Endothelial cell of umbilical vein (primary cell): ENCODE data around the gene UBQLN2. TPM values are rescaled to one million over a fixed set of nuclear protein-coding genes. Genes with fewer than 3 reads are reported as not detected.

ENCODE experiments used
- BruUV-seq: library from RNA; stranded (reverse); fragments of 400-500 nt; replicated peaks from 2 replicates; lab custom pipeline; 2021; lab: Mats Ljungman, UMichigan
- CTCF ChIA-PET: fragments of 300-600, 350-600 bp; sonication (Branson Sonifier 250); formaldehyde crosslinking; loops from one replicate; lab custom pipeline; 2021; ENCODE audit warnings: antibody characterized with exemption, inconsistent platforms; lab: Charles Lee
- POLR2A ChIA-PET: fragments of 300-600, 350-600 bp; sonication (Branson Sonifier 250); formaldehyde crosslinking; loops from one replicate; lab custom pipeline; 2021; ENCODE audit warnings: antibody characterized with exemption, inconsistent platforms; lab: Charles Lee
- DNase-seq: peaks from one replicate; pipeline ENCODE4 v3.0.0-alpha.2; 2011; ENCODE audit warnings: low read depth, low spot score
- FAIRE-seq: peaks from 2 replicates; lab custom pipeline; 2011; peaks lifted over from hg19 to GRCh38; lab: Jason Lieb, UNC
- H2AFZ ChIP-seq: 2 replicates; pipeline ENCODE4 v1.6.0; 2012; ENCODE audit warnings: low read depth, low read length, control low read depth, inconsistent platforms
- H3K27ac ChIP-seq: 2 replicates; pipeline ENCODE4 v1.5.1; 2011; ENCODE audit warnings: low read depth, mild to moderate bottlenecking, control low read depth, low read length, moderate library complexity; ENCODE audit not compliant: insufficient read depth
- H3K27me3 ChIP-seq, 2 experiments: 2 replicates each; pipeline versions ENCODE4 v1.6.0 to v1.6.1; 2011; ENCODE audit warnings: low read length in 2 of 2, mixed read lengths in 1 of 2; ENCODE audit not compliant: control insufficient read depth in 2 of 2, insufficient read depth in 2 of 2
- H3K36me3 ChIP-seq, 2 experiments: 2 replicates in 1 of 2; 3 replicates in 1 of 2; pipeline ENCODE4 v1.5.1; 2011; ENCODE audit warnings: low read length in 2 of 2, mild to moderate bottlenecking in 1 of 2, moderate library complexity in 1 of 2; ENCODE audit not compliant: control insufficient read depth in 2 of 2, insufficient read depth in 2 of 2; ENCODE audit errors: extremely low read depth in 1 of 2
- H3K4me1 ChIP-seq: 3 replicates; pipeline ENCODE4 v1.5.1; 2011; ENCODE audit warnings: mild to moderate bottlenecking, low read length; ENCODE audit not compliant: control insufficient read depth, insufficient read depth; ENCODE audit errors: extremely low read depth
- H3K4me2 ChIP-seq: 2 replicates; pipeline ENCODE4 v1.6.1; 2011; ENCODE audit warnings: low read length, control low read depth, mixed read lengths; ENCODE audit not compliant: insufficient read depth
- H3K4me3 ChIP-seq, 3 experiments: fragments of 200-600 bp in 1 of 3; sonication (generic), shearing (Covaris generic) in 1 of 3; replicated peaks in 1 of 3; 2 replicates each; pipeline ENCODE4 v1.5.1; 2011 to 2016; ENCODE audit warnings: control low read depth in 3 of 3, low read length in 3 of 3, mild to moderate bottlenecking in 2 of 3, inconsistent platforms in 1 of 3, low read depth in 1 of 3, moderate library complexity in 1 of 3; ENCODE audit not compliant: insufficient read depth in 1 of 3
- H3K79me2 ChIP-seq: 2 replicates; pipeline ENCODE4 v1.6.0; 2012; ENCODE audit warnings: low read length, inconsistent platforms; ENCODE audit not compliant: control insufficient read depth, insufficient read depth
- H3K9ac ChIP-seq: replicated peaks from 2 replicates; pipeline ENCODE3; 2011; ENCODE audit warnings: low read length, control low read depth; ENCODE audit not compliant: insufficient read depth; ENCODE audit errors: extremely low read depth
- H3K9me1 ChIP-seq: replicated peaks from 3 replicates; pipeline ENCODE4 v1.6.0; 2011; ENCODE audit warnings: mild to moderate bottlenecking, low read length; ENCODE audit not compliant: control insufficient read depth, insufficient read depth; ENCODE audit errors: extremely low read depth
- H3K9me3 ChIP-seq: replicated peaks from 2 replicates; pipeline ENCODE4 v1.5.1; 2012; ENCODE audit warnings: low read length, inconsistent platforms; ENCODE audit not compliant: control insufficient read depth, insufficient read depth
- H4K20me1 ChIP-seq: replicated peaks from 2 replicates; pipeline ENCODE3; 2011; ENCODE audit warnings: mild to moderate bottlenecking, low read length; ENCODE audit not compliant: control insufficient read depth, insufficient read depth; ENCODE audit errors: extremely low read depth
- EZH2 ChIP-seq: IDR thresholded peaks from 2 replicates; pipeline ENCODE4 v1.6.1; 2012; ENCODE audit warnings: borderline replicate concordance, low read depth, mild to moderate bottlenecking, moderate library complexity, low read length, inconsistent platforms; ENCODE audit not compliant: severe bottlenecking
- FOS ChIP-seq: IDR thresholded peaks from 2 replicates; pipeline ENCODE4 v1.6.1; 2011; ENCODE audit warnings: mild to moderate bottlenecking, low read length, moderate library complexity, borderline replicate concordance; ENCODE audit not compliant: insufficient read depth
- JUN ChIP-seq: IDR thresholded peaks from 2 replicates; pipeline ENCODE4 v1.6.1; 2011; ENCODE audit warnings: borderline replicate concordance, low read depth; ENCODE audit not compliant: insufficient read length, insufficient read depth
- MYC ChIP-seq: IDR thresholded peaks from one replicate; pipeline ENCODE4 v1.6.1; 2011; ENCODE audit warnings: mild to moderate bottlenecking, low read depth, low read length
- POLR2A ChIP-seq: IDR thresholded peaks from 2 replicates; pipeline ENCODE4 v1.6.1; 2012; ENCODE audit warnings: low read depth, mild to moderate bottlenecking, control low read depth, low read length
- POLR2AphosphoS5 ChIP-seq: IDR thresholded peaks from 2 replicates; pipeline ENCODE4 v1.6.1; 2012; ENCODE audit warnings: low read depth, mild to moderate bottlenecking, control low read depth, low read length, moderate library complexity; ENCODE audit not compliant: insufficient read depth
- dilution Hi-C: fragments of 300-500 bp; cut with MboI; formaldehyde crosslinking; loops from one replicate; pipeline ENCODE4 v1.15.0; 2019; ENCODE audit warnings: low sequenced_read_pairs; ENCODE audit not compliant: extremely low pct_ligation_motif_present
- intact Hi-C: fragments of 100-400 bp; cut with micrococcal nuclease; formaldehyde crosslinking; loops from one replicate; pipeline ENCODE4 v1.10.0; 2022
- polyA plus RNA-seq, 4 experiments: library from polyadenylated mRNA; depleted of rRNA in 3 of 4; stranded (reverse) in 3 of 4; unstranded in 1 of 4; fragments of >200 nt; gene quantifications; 2 replicates each; pipeline versions ENCODE4 v1.2.1 to v1.2.3, GENCODE V29; 2011 to 2012; ENCODE audit warnings: missing spikeins in 1 of 4
- total RNA-seq: library from RNA; stranded (reverse); gene quantifications from 2 replicates; pipeline ENCODE4 v1.2.3, GENCODE V29; 2021
- TF ChIP-seq, protein P1 (sequence below): IDR thresholded peaks from 2 replicates; pipeline ENCODE4 v1.6.1; 2011; ENCODE audit not compliant: insufficient read depth, insufficient read length

Gene UBQLN2
- total and polyA plus RNA-seq, 2 donors (not counting 3 experiments of a cell fraction or from before 2014, with no cell fraction given), result 17.1 to 25.3 TPM

GRCh38 chrX:56574861-56575260 is 11.4 kb downstream of the UBQLN2 start:
- intact Hi-C loops (no loop called here), dilution Hi-C loops (no loop called here)
- no peaks in the 10 kb centered on the region for H3K79me2 ChIP-seq
- TF ChIP-seq MYC, result no peak
- H3K9me3 ChIP-seq, result no peaks in the 10 kb centered on the region
- no peak overlapping the region for H3K9ac ChIP-seq
- no peaks in the 10 kb centered on the region for H3K4me1 ChIP-seq
- H3K4me2 ChIP-seq, result no peak overlapping the region
- ChIA-PET POLR2A (no interaction called here), CTCF (no interaction called here)
- no peaks in the 10 kb centered on the region for H3K27me3 ChIP-seq
- no peak for FAIRE-seq
- H3K27ac ChIP-seq, result no peak overlapping the region
- BruUV-seq, result no TSS peak
- H3K36me3 ChIP-seq, result no peaks in the 10 kb centered on the region
- no peak overlapping the region for H3K4me3 ChIP-seq
- H3K9me1 ChIP-seq, result no peaks in the 10 kb centered on the region
- no peak for DNase-seq
- no peak overlapping the region for H2AFZ ChIP-seq
- H4K20me1 ChIP-seq, result no peaks in the 10 kb centered on the region

- TF ChIP-seq POLR2AphosphoS5, result no peak
- TF ChIP-seq FOS, result no peak
- TF ChIP-seq POLR2A, result no peak
- TF ChIP-seq MYC, result no peak
- TF ChIP-seq EZH2, result no peak
- no peak for TF ChIP-seq JUN
- TF ChIP-seq, protein P1, sequence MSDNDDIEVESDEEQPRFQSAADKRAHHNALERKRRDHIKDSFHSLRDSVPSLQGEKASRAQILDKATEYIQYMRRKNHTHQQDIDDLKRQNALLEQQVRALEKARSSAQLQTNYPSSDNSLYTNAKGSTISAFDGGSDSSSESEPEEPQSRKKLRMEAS, result no peak
- no peaks in the 10 kb centered on the region for H3K4me1 ChIP-seq
- POLR2A ChIA-PET, result no interaction called here
- H3K9me1 ChIP-seq, result no peaks in the 10 kb centered on the region
- H3K27ac ChIP-seq, result no peak overlapping the region
- no peaks in the 10 kb centered on the region for H3K79me2 ChIP-seq
- H3K4me2 ChIP-seq, result no peak overlapping the region
- no peak for DNase-seq
- H4K20me1 ChIP-seq, result no peaks in the 10 kb centered on the region
- H3K36me3 ChIP-seq, result no peaks in the 10 kb centered on the region
- no peak overlapping the region for H2AFZ ChIP-seq
- no TSS peak for BruUV-seq
- no peak overlapping the region for H3K9ac ChIP-seq
- dilution Hi-C loops, result no loop called here
- FAIRE-seq, result no peak
- H3K4me3 ChIP-seq, result no peak overlapping the region
- intact Hi-C loops, result no loop called here
- CTCF ChIA-PET, result no interaction called here
- H3K27me3 ChIP-seq, result no peaks in the 10 kb centered on the region
- no peaks in the 10 kb centered on the region for H3K9me3 ChIP-seq
These were observed 13.3 kb downstream of the UBQLN2 start for GRCh38 chrX:56576721-56577120.
